Measurements from ENCODE around the gene CEP290.
"Not testable (repeated sequence)": the region's sequence is repeated elsewhere in the genome, so short reads cannot be mapped to it uniquely, and the experiment has no call there.

Gene CEP290

DNA sequence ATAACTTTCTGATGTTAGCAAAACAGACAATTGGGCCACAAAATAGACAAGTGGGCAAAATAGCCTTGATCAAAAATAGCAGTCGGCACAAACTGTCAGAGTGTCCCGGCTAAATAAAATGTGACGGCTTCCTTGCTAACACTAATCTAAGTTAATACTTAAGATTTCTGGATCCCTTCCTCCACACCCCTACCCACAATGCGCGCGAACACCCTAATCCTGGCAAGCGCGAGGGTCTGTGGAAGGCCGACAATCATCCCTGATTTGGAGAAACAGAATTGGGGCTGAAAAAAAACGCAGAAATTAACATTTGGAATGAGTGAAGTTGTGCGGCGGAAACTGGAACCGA lies 489 bp downstream of the CEP290 start:
- DNase-seq (ENCODE audit: low spot score), result no peak

DNA sequence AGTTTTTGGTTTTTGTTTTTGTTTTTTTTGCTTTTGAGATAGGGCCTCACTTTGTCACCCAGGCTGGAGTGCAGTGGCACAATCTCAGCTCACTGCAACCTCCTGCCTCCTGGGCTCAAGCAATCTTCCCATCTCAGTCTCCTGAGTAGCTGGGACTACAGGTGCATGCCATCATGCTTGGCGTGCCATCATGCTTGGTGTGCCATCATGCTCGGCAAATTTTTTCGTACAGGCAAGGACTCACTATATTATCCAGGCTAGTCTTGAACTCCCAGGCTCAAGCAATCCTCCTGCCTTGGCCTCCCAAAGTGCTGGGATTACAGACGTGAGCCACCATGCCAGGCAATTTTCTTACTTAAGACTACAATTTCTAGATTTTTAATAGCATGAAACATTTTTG lies 2.2 kb downstream of the CEP290 start:
- DNase-seq (ENCODE audit: low spot score), result not testable (repeated sequence)

DNA sequence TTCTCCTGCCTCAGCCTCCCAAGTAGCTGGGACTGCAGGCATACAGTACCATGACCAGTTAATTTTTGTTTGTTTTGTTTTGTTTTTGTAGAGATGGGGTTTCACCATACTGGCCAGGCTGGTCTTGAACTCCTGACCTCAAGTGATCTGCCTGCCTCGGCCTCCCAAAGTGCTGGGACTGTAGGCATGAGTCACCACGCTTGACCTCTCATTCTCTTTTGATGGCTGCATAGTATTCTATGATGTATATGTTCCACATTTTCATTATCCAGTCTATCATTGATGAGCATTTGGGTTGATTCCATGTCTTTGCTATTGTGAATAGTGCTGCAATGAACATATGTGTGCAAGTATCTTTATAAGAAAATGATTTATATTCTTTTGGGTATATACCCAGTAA lies 8.7 kb downstream of the CEP290 start:
- DNase-seq (ENCODE audit: low spot score), result not testable (repeated sequence)

DNA sequence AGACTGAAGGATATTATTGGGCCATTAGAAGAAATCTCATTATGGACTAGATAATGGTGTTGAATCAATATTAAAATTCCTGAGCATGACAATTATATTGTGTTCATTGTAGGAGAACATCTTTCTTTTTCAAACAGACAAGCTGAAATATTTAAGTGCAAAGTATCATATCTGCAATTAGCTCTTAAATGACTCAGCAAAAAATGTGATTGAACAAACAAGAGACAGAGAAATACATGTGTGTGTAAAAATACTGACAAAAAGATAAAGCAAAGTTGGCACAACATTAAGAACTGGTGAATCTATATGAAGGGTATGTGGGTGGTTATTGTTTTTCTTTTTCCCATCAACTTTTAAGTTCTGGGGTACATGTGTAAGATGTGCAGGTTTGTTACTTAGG lies 9.5 kb downstream of the CEP290 start:
- no peak for DNase-seq (ENCODE audit: low spot score)

DNA sequence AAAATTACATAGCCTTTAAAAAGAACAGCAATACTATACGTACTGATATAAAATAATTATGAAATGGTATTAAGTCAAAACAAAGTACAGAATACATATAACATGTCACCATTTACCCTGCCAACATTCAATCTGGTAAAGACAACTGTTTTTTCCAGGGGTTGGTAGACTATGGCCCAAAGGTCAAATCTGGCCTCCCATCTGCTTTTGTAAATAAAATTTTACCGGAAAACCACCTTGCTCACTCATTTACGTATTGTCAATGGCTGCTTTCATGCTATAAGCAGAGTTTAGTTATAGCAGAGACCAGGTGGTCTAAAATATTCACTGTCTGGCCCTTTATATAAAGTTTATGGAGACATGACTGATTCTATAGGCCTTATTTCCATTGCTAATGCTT lies 14.0 kb downstream of the CEP290 start:
- no peak for DNase-seq (ENCODE audit: low spot score)

DNA sequence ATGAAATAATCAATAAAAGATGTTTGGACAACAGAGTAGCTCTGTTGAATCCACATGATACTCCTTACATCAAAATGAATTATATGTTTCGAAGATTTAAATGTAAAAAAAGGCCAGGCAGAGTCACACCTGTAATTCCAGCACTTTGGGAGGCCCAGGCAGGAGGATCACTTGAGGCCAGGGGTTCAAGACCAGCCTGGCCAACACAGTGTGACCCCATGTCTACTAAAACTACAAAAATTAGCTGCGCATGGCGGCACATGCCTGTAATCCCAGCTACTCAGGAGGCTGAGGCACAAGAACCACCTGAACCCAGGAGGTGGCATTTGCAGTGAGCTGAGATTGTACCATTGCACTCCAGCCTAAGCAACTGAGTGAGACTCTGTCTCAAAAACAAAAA lies 14.8 kb downstream of the CEP290 start:
- DNase-seq (ENCODE audit: low spot score), result no peak

DNA sequence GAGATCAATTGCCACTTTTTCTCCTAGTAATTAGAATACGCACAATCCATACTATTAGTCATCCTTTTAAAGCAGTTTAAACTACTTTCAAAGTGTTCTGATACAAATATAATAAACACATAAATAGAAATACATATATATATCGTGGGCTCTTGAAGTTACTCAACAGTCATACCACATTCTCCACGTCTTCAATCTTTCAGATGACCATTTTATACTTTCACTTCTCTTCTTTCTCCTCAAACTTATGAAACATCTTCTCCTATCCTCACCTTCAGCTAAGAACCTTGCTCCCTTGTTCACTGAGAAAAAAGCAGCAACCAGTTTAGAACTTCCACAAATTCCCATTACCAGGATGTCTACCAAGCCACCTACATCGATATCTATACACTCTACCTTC lies 19.2 kb downstream of the CEP290 start:
- DNase-seq (ENCODE audit: low spot score), result no peak

DNA sequence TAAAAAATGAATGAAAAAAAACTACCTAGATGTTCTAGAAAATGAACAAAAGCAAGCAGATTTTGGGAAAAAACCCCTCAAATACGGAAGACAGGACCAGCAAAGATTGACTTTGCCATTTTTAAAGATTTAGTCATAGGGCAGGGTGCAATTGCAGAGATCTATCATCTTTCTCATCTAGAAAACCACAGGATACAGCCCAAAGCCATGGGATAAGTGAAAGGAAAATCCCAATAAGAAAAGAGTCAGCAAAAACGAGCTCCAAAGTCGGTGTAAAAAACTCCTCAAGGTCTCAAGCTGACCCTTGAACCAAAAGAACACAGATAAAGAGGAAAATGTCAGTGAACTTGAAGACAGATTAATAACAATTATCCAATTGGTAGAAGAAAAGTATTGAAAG lies 28.0 kb downstream of the CEP290 start:
- DNase-seq (ENCODE audit: low spot score), result no peak

DNA sequence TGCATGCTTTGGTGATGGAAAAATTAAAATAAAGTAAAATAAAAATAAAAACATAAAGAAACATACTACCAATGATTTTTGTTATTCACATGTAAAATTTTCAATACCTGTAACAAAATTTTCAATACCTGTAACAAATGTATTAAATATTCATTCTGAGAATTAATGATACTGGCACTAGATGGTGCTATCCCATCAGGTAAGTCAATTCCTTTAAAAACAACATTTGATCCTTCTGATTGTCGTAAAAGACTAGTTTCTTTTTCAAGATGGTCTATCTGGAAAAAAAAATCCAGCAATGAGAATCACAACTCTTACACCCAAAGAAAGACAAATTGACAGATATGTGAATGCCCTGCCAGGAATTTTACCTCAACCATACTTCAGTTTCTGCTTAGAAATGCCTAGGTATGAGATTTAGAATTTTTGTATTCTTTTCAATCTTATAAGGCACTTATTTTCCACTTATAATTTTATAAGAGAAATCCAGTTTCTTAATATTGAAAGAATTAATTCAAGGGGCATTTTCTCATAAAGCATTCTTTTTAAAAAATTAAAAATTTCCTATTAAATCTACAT lies 30.7 kb downstream of the CEP290 start:
- no peak for DNase-seq (ENCODE audit: low spot score)

DNA sequence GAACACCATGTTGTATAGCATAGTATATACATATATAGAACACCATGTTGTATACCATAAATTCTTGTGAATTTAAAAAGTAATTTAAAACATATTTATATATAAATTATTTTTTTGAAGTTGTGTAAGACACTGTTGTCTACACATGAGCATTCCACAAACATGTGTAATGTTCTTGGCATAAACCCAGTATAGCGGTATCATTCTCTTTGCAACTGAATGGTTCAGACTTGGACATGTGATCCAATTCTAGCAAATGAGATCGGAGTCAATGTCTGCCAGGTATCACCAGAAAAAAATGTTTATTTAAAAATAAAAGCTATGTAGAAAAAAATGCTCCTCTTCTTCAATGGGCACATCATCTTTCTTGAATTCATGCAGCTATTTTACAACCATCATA lies 33.9 kb downstream of the CEP290 start:
- no peak for DNase-seq (ENCODE audit: low spot score)

DNA sequence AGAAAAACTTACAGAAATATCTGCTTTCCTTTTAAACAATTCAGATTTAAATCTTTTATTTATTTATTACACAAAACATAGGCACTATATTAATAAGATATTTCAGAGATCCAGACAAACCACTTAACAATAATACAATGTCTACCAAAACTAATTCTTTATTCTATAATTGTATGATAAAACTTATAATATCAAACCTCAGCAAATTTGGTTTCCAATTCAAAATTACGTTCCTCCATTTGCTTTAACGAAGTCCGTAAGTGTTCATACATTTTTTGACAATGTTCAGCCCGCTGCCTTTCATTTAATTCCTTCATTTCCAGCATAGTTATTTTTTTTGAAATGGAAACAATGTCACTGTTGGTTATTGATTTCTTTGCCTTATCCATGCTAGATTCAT lies 48.3 kb downstream of the CEP290 start:
- no peak for DNase-seq (ENCODE audit: low spot score)

DNA sequence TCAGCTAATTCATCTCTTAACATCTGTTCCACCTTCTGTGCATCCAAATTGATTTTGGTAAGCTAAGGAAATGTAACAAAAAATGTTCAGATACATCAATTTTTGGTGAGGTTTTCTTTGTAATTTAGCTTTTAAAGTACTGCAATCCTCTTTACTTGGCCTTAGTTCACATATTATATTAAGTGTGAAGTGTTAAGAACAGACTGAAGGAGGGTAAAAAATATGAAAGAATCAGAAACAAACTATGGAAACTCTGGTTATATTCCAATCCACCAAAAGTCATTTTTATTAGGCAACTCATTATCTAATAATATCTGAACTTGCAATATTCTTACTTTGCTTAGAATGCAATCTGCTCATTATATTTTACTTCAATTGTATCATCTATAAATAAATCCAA lies 49.1 kb downstream of the CEP290 start:
- no peak for DNase-seq (ENCODE audit: low spot score)

DNA sequence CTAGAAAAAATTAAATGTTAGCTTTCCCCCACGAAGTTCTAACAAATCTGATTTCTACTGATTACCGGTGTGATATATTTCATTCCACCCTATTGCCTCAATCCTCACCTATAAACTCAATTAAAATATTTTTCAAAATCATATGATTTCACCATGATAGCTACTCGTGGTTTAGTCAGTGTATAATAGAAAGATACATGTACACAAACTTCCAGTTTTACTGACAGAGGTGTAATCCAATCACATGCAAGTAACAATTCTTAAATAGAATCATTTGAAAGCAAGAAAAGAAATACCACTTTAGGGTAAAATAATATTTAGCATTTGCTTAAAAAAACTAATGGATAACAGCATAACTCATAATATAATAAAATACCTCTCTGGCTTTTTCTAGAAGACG lies 57.7 kb downstream of the CEP290 start:
- DNase-seq (ENCODE audit: low spot score), result no peak

DNA sequence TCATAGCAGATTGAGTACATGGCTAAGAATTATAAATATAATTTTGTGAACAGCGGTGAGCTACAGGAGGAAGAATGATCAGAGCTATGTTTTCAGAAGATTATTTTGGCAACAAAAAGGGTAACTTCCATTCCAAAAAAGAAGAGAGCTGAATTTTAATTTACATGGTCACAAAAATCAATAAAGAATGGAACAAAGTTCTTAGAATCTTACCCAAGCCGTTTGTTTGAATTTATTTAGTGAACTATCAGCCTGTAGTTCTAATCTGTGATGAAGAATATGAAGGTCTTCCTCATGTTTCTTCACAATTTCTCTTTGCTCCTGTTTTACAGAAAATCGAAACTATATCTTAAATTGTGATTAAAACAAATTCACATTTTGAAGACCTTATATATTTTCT lies 58.3 kb downstream of the CEP290 start:
- DNase-seq (ENCODE audit: low spot score), result no peak

DNA sequence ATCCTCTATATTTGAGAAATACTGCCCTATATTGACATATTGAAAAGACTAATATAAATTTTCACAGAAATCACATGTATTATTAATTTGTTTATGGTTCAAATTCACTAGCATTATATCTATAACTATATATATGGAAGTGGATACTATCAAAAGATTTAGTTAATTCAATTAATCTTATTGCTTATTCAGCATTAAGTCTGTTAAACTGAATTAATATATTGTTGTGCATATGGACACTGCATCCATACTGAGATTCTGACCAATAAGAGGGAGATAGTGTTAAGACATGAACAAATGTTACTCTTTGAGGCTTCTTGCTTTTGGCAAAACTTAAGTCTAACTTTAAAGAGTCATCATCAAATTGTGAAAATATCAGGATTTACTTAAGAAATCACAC lies 60.6 kb downstream of the CEP290 start:
- DNase-seq (ENCODE audit: low spot score), result no peak

DNA sequence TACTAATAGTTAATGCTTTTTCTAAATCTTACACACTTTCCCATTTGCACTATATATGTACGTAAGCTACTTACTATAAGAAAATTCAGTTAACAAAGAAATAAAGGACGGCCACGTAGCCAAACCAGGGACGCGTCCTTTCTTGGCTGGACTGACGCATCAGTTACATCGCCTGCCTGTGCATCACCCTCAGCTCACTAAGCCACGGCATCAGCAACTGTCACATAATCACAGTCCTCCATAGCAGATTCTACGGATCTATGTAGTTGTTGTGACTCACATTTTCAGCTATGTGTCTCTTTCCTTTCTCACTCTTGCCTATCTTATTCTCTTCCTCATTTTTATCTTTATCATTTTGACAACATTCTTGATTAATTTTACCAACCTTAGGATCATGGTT lies 74.6 kb downstream of the CEP290 start:
- DNase-seq (ENCODE audit: low spot score), result no peak

DNA sequence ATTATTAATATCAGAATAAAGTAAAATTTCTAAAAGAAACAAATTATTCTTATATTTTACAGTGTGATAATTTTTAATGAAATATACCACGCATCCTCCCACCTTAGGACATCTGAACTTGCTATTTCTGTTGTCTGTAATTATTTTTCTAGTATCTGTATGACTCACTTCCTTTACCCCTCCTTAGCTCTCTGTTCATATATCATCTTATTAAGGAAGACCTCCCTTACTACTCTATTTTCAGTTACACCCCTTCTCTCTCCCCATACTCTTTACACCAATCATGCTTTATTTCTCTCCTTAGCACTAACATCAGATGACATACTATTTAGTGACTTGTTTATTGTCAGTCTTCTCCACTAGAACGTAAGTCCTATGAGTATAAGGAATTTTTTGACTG lies 78.5 kb downstream of the CEP290 start:
- no peak for DNase-seq (ENCODE audit: low spot score)

DNA sequence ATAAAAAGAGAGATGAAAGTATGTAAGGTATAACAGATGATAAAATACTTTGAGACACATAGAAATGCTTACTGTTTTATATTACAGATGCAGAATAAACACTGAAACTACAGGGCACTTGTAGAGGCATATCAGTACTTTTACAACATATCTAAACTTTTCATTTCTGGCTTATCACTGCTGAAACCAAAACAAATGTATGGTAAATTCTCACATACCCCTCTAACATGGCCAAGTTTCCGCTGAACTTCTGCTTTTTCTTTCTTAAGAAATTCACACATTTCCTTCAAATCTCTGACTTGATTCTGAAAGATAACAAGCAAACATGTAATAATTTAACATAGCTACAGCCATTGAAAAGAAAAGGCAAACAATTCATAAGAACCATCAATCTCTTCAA lies 79.4 kb downstream of the CEP290 start:
- DNase-seq (ENCODE audit: low spot score), result no peak

DNA sequence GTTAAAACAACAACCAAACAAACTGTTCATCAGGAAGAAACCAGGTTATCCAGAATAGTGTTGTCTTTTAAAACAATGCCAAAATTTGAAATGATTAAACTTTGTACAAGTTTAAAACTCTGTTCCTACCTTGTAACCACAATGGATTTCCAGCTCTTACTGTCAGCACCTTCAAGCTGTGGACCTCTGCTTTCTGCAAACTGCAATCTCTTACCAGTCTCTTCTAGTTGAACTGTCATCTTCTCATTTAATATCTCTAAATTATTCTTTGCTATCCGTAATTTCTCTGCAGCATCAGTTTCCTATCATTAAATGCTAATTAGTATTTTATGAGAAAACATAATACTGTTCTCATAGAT lies 83.2 kb downstream of the CEP290 start:
- DNase-seq (ENCODE audit: low spot score), result no peak

DNA sequence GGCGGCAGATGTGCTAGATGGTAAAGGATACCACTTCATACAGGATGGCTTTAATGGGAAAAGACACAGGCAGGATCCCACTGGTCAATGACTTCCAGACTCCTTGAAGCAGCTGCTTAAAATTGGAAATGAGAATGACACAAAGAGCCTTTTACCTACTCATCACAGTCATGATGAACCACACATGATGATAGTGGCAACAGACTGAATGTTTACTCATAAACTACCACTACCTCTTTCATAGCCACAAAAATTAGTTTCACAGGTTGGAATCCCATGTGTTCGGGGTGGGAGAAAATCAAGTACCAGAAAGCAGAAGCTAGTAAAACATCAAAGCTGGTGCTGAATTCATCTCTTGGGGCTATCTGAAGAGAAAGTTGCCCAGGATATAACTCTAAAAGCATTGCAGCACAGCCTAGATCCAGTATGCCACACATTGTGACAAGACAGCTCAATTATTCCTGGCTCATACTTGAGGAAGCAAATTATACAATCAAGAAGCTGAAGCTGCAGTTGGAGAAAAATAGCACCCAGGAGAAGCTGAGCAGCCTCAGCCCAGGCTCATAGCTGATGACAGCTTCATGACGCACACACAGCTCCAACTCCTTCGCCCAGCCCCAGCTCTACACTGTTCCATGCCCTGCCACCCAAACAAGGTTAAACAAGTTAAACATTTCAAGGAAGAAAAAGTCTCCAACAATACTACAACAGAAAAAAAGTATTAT lies 83.7 kb downstream of the CEP290 start:
- DNase-seq (ENCODE audit: low spot score), result no peak

DNA sequence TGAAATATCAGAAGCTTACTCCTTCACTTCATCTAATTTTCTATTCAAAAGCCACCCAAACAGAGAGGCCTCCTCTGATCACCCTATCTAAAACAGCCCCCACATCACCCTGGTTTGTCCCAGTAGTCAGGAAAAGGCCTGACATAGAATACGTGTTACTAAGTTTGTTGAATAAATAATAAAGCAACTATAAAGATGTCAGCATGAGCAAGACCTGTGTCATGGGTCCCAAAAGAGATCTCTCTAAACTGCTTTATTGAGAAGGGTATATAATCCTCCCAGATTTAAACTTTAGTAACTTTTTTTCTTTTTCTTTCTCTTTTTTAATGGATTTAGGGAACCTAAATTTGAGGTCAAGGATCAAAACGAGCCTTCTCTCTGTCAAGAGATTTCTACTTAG lies 85.3 kb downstream of the CEP290 start:
- DNase-seq (ENCODE audit: low spot score), result no peak

DNA sequence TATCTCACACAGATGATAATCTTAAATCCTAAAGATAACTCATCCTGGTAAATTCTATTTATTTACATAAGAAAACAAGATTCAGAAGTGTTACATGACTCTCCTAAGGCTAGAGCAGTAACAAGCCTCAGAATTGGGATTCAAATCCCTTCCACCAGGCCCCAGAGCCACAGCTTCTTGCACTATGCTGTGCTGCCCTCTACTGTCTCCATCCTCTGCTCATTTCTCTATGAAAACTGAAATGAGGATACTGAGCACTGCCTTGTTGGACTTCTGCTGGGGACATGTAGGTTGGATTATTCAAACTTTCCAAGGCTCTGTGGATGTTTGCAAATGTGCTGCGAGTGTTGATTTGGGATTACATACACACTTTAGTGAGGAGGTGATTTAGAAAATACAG lies 89.2 kb downstream of the CEP290 start:
- DNase-seq (ENCODE audit: low spot score), result no peak

DNA sequence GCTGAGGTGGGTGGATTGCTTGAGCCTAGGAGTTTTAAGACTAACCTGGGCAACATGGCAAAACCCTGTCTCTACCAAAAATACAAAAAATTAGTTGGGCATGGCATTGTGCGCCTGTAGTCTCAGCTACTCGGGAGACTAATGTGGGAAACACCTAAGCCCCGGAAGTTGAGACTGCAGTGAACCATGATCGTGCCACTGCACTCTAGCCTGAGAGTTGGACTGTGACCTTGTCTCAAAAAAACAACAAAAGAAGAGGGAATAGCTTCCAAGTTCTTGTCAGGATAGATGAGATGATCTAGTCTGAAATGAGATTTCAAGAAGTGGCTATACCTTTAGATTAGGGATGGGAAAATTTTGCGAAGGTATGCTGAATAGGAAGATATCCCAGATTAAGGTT lies 97.9 kb downstream of the CEP290 start:
- DNase-seq (ENCODE audit: low spot score), result no peak

DNA sequence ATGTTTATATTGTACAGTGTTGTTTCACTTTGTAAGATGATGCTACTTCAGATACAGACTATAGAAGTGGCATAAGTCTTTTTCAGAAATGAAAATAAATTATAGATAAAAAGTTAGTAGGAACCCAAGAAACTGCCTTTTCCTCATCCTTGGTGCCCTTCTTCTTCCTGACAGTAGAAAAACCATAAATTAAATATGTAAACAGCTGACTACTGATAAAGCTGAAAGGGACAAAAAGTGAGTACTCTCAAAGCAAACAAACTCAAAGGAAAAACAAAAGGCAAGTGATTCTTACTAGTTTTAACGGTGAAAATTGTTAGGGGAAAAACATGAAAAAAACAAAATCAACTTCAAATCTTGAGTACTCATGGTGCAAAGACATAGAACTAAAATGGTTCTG lies 104.1 kb downstream of the CEP290 start:
- no peak for DNase-seq (ENCODE audit: low spot score)

All from CD4-positive, alpha-beta T cell treated with Interleukin-6 at 100 ng/mL for 8 hours (primary cell).